A549 (cell line): ENCODE results near the gene AHCYL2.

Source experiments
- CBX2 ChIP-seq: fragments of 200-600 bp; sonication (generic); IDR thresholded peaks from 2 replicates; pipeline ENCODE4 v1.6.1; 2016; ENCODE audit warnings: low read depth, mild to moderate bottlenecking, borderline replicate concordance
- CBX8 ChIP-seq: fragments of 200-600 bp; sonication (generic); IDR thresholded peaks from 2 replicates; pipeline ENCODE4 v1.6.1; 2016
- CEBPB ChIP-seq, 2 experiments: fragments of >200 bp in 1 of 2; sonication (Bioruptor Twin) in 1 of 2; formaldehyde crosslinking in 1 of 2; IDR thresholded peaks; 2 replicates each; pipeline ENCODE4 v1.6.1; 2012 to 2016
- EP300 ChIP-seq, 2 experiments: fragments of >200 bp; sonication (Bioruptor Twin); formaldehyde crosslinking; IDR thresholded peaks; 2 replicates in 1 of 2; 3 replicates in 1 of 2; pipeline ENCODE4 v1.6.1; 2016 to 2017
- MAX ChIP-seq: IDR thresholded peaks from 2 replicates; pipeline ENCODE4 v1.6.1; 2012
- NR3C1 ChIP-seq: fragments of >200 bp; sonication (Bioruptor Twin); formaldehyde crosslinking; IDR thresholded peaks from 3 replicates; pipeline ENCODE4 v1.6.1; 2017
- POLR2A ChIP-seq: IDR thresholded peaks from 2 replicates; pipeline ENCODE4 v1.6.1; 2012; ENCODE audit warnings: mild to moderate bottlenecking, low read length
- RNF2 ChIP-seq: fragments of 200-600 bp; sonication (generic); IDR thresholded peaks from 2 replicates; pipeline ENCODE4 v1.6.1; 2016; ENCODE audit warnings: low read depth, mild to moderate bottlenecking, antibody characterized with exemption, moderate library complexity, borderline replicate concordance
- ZNF302 ChIP-seq: fragments of 250-450 bp; sonication (Bioruptor Pico); IDR thresholded peaks from 2 replicates; pipeline ENCODE4 v1.9.0; 2021; ENCODE audit warnings: inconsistent platforms, mild to moderate bottlenecking, moderate library complexity
- TF ChIP-seq, protein P1 (sequence below): fragments of 200-600 bp; sonication (generic); IDR thresholded peaks from 2 replicates; pipeline ENCODE4 v1.6.1; 2016; ENCODE audit warnings: antibody characterized with exemption, mild to moderate bottlenecking, moderate library complexity
- TF ChIP-seq, protein P2 (sequence below): IDR thresholded peaks from 2 replicates; pipeline ENCODE4 v1.6.1; 2012
- TF ChIP-seq, protein P3 (sequence below): fragments of 450-650 bp; IDR thresholded peaks from 2 replicates; pipeline ENCODE4 v1.6.1; 2014; ENCODE audit warnings: antibody characterized with exemption
- TF ChIP-seq, protein P4 (sequence below): fragments of >200 bp; sonication (Bioruptor Twin); formaldehyde crosslinking; IDR thresholded peaks from 3 replicates; pipeline ENCODE4 v1.5.1; 2016

GRCh38 chr7:129334473-129334872, 109.6 kb downstream of the AHCYL2 start:
- TF ChIP-seq, protein P1, sequence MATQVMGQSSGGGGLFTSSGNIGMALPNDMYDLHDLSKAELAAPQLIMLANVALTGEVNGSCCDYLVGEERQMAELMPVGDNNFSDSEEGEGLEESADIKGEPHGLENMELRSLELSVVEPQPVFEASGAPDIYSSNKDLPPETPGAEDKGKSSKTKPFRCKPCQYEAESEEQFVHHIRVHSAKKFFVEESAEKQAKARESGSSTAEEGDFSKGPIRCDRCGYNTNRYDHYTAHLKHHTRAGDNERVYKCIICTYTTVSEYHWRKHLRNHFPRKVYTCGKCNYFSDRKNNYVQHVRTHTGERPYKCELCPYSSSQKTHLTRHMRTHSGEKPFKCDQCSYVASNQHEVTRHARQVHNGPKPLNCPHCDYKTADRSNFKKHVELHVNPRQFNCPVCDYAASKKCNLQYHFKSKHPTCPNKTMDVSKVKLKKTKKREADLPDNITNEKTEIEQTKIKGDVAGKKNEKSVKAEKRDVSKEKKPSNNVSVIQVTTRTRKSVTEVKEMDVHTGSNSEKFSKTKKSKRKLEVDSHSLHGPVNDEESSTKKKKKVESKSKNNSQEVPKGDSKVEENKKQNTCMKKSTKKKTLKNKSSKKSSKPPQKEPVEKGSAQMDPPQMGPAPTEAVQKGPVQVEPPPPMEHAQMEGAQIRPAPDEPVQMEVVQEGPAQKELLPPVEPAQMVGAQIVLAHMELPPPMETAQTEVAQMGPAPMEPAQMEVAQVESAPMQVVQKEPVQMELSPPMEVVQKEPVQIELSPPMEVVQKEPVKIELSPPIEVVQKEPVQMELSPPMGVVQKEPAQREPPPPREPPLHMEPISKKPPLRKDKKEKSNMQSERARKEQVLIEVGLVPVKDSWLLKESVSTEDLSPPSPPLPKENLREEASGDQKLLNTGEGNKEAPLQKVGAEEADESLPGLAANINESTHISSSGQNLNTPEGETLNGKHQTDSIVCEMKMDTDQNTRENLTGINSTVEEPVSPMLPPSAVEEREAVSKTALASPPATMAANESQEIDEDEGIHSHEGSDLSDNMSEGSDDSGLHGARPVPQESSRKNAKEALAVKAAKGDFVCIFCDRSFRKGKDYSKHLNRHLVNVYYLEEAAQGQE, result no peak
- TF ChIP-seq RNF2, result no peak
- no peak for TF ChIP-seq CBX8
- no peak for TF ChIP-seq POLR2A
- TF ChIP-seq ZNF302 (CRISPR knock-in tag), result no peak
- TF ChIP-seq, protein P2, sequence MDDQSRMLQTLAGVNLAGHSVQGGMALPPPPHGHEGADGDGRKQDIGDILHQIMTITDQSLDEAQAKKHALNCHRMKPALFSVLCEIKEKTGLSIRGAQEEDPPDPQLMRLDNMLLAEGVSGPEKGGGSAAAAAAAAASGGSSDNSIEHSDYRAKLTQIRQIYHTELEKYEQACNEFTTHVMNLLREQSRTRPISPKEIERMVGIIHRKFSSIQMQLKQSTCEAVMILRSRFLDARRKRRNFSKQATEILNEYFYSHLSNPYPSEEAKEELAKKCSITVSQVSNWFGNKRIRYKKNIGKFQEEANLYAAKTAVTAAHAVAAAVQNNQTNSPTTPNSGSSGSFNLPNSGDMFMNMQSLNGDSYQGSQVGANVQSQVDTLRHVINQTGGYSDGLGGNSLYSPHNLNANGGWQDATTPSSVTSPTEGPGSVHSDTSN, result no peak
- TF ChIP-seq, protein P3, sequence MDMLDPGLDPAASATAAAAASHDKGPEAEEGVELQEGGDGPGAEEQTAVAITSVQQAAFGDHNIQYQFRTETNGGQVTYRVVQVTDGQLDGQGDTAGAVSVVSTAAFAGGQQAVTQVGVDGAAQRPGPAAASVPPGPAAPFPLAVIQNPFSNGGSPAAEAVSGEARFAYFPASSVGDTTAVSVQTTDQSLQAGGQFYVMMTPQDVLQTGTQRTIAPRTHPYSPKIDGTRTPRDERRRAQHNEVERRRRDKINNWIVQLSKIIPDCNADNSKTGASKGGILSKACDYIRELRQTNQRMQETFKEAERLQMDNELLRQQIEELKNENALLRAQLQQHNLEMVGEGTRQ, result no peak
- TF ChIP-seq CEBPB (IDR thresholded peaks at IDR 0.05), result no peak
- TF ChIP-seq EP300 (IDR thresholded peaks at IDR 0.05), result no peak
- TF ChIP-seq, protein P4, sequence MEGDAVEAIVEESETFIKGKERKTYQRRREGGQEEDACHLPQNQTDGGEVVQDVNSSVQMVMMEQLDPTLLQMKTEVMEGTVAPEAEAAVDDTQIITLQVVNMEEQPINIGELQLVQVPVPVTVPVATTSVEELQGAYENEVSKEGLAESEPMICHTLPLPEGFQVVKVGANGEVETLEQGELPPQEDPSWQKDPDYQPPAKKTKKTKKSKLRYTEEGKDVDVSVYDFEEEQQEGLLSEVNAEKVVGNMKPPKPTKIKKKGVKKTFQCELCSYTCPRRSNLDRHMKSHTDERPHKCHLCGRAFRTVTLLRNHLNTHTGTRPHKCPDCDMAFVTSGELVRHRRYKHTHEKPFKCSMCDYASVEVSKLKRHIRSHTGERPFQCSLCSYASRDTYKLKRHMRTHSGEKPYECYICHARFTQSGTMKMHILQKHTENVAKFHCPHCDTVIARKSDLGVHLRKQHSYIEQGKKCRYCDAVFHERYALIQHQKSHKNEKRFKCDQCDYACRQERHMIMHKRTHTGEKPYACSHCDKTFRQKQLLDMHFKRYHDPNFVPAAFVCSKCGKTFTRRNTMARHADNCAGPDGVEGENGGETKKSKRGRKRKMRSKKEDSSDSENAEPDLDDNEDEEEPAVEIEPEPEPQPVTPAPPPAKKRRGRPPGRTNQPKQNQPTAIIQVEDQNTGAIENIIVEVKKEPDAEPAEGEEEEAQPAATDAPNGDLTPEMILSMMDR, result no peak
- no peak for TF ChIP-seq CBX2
- TF ChIP-seq NR3C1, result no peak
- no peak for TF ChIP-seq MAX
